ENCODE measurements around the gene CCL24.
"Not testable (repeated sequence)": the region's sequence is repeated elsewhere in the genome, so short reads cannot be mapped to it uniquely, and the experiment has no call there.

The CCL24 gene

DNA sequence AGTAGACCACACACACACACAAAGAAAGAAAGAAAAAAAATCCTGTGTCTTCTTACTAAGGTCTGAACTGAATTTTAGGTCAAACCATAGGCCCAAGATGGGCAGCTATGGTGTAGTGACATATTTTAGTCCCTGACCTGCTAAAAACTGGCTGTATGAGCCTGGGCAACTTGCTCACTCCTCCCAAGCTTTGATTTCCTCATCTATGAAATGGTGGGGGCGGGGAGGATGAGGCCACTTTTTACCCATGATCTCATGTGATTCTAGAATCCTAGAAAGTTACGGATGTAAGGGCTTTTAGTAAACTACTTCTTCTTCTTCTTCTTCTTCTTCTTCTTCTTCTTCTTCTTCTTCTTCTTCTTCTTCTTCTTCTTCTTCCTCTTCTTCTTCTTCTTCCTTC, 6.1 kb upstream of the CCL24 start:
- no peak for DNase-seq (ENCODE audit: low read depth, low spot score)

DNA sequence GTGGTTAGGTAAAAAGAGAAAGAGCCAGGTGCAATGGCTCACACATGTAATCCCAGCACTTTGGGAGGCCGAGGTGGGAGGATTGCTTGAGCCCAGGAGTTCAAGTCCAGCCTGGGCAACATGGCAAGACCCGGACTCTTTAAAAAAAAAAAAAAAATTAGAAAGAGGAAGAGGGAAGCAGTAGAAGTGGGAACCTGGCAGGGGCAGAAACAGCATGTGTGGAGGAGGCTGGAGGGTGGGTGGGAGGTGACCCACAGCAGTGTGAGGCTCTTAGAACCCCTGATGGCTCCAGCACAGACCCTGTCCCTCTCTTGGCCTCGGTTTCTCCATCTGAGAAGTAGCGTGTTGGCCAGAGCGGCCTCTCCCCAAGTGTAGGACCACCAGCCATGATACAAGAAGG, 4.9 kb upstream of the CCL24 start:
- DNase-seq (ENCODE audit: low read depth, low spot score) = no peak

DNA sequence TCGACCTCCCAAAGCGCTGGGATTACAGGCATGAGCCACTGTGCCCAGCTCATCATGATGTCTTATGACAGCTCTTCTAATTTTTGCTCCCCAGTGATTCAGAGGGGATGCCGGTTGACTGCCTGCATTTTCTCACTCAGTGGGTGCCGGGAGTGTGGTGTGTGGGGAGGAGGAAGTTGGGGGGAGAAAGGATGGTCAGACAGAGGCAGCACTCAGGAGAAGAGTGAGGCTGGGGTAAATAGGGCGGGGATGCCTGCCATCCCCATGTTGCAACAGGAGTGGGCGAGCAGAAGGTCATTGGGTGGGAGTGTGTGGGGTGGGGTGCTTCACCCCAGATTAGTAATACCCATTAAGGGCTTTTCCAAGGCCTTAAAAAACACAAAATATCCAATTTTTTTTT, 3.5 kb upstream of the CCL24 start:
- DNase-seq (ENCODE audit: low read depth, low spot score) = no peak

DNA sequence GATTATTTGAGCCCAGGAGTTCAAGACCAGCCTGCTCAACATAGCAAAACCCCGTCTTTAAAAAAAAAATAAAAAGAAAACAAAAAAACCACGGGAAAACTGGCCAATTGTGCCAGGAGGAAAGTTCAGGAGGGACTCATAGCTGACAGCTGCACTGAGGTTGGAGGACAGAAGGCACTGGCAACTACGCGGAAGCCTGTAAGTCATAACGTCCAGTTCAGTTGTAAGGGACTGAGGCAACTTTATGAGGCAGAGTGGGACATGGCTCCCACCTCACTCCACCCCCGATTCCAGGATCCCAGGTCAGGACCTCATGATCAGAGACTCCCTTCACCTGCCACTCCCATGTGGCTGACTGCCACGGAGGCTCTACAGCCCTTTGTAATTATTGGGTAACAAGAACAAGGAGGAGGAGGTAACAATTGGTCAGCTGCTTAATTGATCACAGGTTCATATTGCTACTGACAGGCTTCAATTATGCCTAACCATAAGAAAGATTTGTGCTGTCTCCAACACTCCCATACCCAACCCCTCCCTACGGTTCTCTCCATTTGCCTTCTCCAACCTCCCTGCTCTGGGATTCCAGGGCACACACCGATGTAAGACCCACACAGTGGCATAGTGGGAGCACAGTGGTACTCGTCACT, 1.9 kb upstream of the CCL24 start:
- no peak for DNase-seq (ENCODE audit: low read depth, low spot score)

DNA sequence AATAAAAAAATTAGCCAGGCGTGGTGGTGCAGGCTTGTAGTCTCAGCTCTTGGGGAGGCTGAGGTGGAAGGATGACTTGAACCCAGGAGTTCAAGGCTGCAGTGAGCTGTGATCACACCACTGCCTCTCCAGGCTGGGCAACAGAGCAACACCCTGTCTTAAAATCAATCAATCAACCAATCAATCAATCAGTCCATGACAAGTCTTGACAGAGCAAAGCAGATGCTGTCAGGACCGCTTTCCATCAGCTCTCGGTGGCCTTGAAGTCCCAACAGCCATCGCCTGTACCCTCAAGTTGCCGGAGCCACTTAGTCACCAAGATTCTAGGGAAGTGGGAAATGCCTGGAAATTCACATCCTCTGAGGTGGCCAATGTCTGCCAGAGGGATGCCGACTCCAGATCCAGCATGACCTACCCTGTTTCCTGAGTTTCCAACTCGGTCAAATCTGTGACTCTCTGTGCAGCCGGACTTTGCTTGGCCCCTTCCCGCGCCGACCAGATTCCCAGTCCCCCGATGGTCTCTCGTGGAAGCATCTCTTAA, 871 bp upstream of the CCL24 start:
- DNase-seq (ENCODE audit: low read depth, low spot score) = no peak

DNA sequence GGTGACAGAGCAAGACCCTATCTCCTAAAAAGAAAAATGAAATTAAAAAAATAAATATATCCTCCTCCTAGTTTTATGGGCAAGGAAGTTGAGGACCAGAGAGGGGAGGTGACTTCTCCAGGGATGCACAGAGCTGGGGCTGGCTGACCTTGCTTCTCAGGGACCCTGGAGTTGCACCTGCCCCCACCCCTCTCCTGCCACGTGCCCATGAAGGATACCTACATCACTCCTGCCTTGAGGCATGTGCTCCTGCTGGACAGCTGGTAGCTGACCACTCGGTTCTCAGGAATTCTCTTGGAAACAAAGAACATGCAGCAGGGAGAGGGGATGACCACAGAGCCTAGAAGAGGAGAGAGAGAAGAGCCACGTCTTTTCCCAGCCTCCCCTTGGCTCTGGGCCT, 522 bp downstream of the CCL24 start:
- DNase-seq (ENCODE audit: low read depth, low spot score) = no peak

DNA sequence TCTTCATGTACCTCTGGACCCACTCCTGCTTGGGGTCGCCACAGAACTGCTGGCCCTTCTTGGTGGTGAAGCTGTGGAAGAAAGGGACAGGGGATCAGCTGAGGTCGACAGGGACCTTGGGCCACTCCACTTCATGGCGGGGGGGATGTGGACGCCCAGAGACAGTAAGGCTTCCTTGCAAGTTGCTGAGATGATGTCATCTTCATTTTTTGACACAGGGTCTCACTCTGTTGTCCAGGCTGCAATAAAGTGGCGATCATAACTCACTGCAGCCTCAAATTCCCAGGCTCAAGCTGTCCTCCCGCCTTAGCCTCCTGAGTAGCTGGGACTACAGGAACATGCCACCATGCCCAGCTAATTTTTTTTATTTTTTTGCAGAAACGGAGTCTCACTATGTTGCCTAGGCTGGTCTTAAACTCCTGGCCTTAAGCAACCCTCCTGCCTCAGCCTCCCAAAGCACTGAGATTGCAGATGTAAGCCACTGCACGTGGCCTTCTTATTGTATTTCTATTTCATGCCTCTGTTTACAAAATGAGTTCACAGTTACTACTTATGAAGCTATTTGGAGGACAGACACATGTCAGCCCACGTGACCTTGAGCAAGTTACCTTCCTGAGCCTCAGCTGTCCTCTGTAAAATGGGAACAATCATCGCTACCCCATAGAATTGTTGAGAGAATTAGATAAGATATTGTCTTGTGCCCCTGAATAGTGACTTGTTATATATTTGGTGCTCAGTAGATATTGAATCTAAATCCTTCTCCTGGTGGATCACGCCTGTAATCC, 1.5 kb downstream of the CCL24 start:
- no peak for DNase-seq (ENCODE audit: low read depth, low spot score)

DNA sequence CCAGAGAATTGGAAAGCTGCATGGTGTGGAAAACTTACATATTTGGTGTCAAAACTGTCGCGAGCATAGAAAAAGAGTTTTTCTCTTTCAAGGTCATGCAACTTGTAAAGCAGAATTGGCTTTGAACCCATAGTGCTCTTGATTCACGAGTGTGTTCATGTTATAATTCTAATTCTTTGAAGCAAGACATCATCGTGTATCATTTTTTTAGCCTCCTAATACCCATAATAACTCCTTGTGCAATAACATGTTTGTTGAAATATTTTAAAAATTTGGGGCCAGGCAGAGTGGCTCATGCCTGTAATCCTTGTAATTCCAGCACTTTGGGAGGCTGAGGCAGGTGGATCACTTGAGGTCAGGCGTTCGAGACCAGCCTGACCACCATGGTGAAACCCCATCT, 4.2 kb downstream of the CCL24 start:
- no peak for DNase-seq (ENCODE audit: low read depth, low spot score)

DNA sequence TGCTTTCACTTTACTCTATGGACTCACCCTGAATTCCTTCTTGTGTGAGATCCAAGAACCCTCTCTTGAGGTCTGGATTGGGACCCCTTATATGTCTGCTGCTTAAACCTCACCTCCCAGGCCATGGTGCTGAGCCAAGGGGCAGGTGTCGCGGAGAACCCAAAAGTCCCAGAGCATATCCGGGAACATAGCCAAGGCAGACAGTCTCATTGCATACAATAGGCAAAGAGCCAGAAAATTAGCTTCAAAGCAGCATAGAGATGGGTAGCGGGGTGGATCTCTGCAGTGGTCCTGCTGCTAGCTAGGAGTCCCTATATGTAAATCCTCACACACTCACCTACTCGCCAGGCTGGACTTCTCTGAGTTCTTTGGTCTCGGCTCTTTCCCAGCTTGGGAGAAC, 5.5 kb downstream of the CCL24 start:
- no peak for DNase-seq (ENCODE audit: low read depth, low spot score)

DNA sequence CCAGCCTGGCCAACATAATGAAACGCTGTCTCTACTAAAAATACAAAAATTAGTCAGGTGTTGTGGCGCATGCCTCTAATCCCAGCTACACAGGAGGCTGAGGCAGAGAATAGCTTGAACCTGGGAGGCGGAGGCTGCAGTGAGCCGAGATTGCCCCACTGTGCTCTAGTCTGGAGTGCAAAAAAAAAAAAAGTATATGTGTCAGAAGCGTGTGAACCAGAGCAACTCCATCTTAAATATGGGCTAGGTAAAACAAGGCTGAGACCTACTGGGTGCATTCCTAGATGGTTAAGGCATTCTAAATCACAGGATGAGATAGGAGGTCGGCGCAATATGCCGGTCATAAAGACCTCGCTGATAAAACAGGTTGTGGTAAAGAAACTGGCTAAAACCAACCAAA, 6.2 kb downstream of the CCL24 start:
- no peak for DNase-seq (ENCODE audit: low read depth, low spot score)

DNA sequence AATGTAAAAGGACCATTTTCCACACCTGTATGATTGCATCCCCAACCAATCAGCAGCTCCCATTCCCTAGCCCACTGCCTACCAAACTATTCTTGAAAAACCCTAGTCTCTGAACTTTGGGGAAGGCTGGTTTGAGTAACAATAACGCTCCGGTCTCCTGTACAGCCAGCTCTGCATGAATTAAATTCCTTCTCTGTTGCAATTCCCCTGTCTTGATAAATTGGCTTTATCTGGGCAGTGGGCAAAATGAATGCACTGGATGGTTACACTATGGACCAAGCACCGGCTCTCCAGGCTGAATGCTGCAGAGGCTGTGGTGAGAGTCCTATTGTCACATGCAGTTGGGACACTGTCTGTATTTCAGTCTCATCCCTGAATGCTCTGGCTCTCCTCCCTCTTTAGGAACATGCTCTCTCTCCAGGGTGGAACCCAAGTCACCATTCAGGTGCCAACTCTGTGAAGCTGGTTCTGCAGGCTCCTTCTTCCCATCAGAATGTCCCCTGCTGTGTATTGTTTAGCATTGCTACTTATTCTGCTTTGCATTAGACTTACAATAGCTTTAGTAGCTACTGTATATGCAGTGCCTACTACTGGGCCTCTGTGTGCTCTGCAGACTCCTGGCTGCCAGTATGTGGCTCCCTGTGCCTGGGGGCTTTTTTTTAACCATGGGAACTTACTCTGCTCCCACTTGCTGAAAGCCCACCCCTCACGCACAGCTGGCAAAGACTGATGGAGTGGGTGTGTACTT, 6.9 kb downstream of the CCL24 start:
- no peak for DNase-seq (ENCODE audit: low read depth, low spot score)

DNA sequence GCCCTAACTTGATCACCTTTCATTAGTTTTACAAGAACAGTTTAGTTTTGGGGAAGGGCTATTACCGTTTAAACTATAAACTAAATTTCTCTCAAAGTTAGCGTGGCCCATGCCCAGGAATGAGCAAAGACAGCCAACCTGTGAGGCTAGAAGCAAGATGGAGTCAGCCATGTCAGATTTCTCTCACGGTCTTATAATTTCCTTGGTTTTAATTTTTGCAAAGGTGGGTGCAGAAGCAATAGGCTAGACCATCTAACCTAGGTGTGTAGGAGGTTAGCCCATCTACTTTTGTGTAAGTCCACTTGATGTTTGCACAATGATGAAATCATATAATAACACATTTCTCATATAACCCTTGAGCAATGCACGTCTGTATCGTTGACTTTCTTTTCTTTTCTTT, 8.9 kb downstream of the CCL24 start:
- DNase-seq (ENCODE audit: low read depth, low spot score) = no peak

DNA sequence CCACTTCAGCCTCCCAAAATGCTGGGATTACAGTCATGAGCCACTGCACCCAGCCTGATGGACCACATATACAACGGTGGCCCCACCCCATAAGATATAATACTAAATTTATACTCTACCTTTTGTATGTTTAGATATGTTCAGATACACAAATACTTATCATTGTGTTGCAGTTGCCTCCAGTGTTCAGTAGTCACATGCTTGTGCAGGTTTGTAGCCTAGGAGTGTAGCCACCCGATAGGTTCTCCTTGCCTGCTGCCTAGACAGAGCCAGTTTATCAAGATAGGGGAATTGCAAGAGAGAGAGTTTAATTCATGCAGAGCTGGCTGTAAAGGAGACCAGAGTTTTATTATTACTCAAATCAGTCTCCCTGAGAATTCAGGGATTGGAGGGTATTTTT, 9.6 kb downstream of the CCL24 start:
- DNase-seq (ENCODE audit: low read depth, low spot score) = no peak

DNA sequence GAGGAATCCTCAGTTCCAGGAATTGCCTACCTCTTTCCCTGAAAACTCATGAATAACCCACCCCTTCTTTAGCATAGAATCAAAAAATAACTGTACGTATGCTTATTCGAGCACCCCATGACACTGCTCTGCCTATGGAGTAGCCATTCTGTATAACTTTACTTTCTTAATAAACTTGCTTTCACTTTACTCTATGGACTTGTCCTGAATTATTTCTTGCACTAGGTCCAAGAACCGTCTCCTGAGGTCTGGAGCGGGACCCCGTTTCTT, 11.1 kb downstream of the CCL24 start:
- DNase-seq (ENCODE audit: low read depth, low spot score) = no peak

DNA sequence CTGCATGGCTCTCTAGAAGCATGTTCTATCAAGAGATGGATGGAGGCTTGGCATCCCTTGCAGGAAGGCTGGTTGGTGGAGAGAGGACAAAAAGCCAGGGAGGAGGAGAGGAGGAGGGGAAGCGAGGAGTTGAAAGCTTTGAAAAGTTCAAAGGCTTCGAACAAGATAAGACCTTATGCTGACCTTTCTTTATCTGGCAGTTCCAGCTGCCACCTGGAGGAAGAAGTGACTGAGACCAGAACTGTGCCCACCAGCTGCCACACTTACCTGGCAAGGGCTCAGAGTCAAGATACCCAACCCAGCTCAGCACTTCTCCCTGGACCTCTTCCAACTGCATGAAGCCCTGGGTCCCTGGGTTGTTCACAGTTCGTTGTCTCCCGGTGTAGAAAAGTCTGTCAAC, 14.8 kb downstream of the CCL24 start:
- DNase-seq (ENCODE audit: low read depth, low spot score) = no peak

DNA sequence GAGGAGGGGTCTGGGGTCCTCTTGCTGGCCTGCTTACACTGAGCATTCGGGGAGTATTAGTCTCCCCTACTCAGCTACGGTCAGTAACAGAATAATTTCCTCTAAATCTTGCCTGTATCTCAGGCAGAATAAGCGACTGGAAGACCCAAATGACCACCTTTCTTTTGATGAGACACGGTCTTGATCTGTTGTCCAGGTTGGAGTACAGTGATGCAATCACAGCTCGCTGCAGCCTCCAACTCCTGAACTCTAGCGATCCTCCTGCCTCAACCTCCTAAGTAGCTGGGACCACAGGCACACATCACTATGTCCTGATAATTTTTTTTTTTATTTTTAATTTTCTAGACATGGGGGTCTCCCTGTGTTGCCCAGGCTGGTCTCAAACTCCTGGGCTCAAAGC, 17.2 kb downstream of the CCL24 start:
- no peak for DNase-seq (ENCODE audit: low read depth, low spot score)

DNA sequence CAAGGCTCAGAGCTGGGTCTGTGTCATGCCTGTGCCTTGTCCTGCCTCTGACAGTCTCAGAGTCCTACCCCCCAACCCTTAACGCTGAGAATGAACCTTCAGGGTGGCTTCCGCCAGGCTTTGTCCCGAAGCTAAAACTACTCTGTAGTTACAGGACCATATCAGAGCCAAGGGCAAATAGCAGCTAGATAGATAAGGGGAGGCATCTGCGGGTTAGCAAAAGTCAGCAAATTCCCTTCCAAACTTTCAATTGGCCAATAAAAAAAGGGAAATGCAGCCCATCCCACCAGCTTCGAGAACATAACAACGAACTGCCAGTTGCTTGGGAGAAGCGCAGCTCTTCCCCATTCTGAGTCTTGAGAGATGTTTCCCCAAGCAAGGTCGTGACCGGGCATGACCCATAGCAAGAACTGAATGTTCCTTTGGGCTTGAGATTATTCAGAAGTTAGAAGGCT, 17.7 kb downstream of the CCL24 start:
- DNase-seq (ENCODE audit: low read depth, low spot score) = no peak

DNA sequence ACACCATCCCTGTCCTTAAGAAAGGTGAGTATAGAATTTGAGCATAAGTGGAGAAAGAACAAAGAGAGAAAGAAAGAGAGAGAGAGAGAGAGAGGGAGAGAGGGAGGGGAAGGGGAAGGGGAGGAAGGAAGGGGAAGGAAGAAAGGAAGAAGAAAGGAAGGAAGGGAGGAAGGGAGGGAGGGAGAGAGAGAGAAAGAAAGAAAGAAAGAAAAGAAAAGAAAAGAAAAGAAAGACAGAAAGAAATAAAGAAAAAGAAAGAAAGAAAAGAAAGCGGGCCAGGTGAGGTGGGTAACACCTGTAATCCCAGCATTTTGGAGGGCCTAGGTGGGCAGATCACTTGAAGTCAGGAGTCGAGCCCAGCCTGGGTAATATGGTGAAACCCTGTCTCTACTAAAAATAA, 19.9 kb downstream of the CCL24 start:
- DNase-seq (ENCODE audit: low read depth, low spot score) = no peak

DNA sequence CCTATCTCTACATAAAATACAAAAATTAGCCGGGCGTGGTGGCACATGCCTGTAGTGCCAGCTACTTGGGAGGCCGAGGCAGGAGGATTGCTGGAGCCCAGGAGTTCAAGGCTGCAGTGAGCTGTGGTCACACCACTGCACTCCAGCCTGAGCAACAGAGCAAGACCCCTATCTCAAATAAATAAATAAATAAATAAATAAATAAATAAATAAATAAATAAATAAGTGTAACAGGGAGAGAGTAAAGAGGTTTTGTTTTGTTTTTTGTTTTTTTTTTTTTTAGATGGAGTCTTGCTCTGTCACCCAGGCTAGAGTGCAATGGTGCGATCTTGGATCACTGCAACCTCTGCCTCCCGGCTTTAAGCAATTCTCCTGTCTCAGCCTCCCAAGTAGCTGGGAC, 21.0 kb downstream of the CCL24 start:
- not testable (repeated sequence) for DNase-seq (ENCODE audit: low read depth, low spot score)

DNA sequence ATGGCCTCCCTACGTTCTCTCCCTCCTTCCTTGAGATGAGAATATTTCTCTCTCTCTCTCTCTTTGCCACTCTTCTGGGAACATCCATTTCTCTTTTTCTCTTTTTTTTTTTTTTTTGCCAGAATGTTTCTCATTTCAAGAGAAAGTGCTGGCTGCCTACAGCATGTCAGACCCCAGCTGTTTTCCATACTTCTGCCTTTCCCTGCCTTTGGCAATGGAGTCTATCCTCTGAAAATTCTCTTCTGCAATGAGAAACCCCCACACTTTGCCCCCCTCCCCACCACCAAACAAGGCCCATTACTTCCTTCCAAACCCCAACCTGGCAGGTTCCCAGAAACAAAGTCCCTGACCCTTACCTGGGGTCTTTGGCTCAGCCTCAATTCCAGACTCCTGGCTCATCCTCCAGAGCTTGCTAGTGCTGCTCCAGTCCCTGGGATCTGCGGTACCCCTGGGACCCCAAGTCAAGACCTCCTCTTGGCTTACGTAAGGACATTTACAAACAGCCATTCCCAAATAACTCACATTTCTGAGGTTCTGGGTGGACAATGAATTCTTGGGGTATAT, 24.2 kb downstream of the CCL24 start:
- DNase-seq (ENCODE audit: low read depth, low spot score) = no peak

DNA sequence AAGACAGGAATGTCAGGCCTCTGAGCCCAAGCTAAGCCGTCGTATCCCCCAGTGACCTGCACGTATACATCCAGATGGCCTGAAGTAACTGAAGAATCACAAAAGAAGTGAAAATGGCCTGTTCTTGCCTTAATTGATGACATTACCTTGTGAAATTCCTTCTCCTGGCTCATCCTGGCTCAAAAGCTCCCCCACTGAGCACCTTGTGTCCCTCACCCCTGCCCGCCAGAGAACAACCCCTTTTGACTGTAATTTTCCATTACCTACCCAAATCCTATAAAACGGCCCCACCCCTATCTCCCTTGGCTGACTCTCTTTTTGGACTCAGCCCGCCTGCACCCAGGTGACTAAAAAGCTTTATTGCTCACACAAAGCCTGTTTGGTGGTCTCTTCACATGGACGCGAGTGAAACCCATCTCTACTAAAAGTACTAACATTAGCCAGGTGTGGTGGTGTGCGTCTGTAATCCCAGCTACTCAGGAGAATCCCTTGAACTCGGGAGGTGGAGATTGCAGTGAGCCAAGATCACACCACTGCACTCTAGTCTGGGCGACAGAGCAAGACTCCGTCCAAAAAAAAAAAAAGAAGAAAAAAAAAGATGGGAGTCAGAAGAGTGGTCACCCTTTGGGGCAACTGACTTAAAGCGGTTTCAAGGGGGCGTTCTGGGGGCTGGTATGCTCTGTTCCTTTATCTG, 25.3 kb downstream of the CCL24 start:
- not testable (repeated sequence) for DNase-seq (ENCODE audit: low read depth, low spot score)

DNA sequence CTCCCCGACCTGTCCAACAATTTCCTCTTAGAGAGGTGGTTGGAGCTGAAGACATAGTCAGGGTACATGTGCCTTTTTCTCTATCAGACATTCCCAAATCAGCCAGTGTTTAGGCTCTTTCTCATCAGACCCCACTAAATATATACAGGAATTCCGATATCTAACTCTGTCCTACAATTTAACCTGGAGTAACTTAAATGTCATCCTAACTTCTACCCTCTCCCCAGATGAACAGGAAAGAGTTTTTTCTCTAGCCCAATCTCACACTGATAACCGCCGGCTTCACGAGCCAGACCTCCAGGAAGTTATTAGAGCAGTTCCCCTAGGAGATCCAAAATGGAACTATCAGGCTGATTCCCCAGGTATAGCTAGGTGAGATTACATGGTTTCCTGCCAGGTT, 30.5 kb downstream of the CCL24 start:
- not testable (repeated sequence) for DNase-seq (ENCODE audit: low read depth, low spot score)

Data from activated CD4-positive, CD25-positive, alpha-beta regulatory T cell treated with anti-CD3 and anti-CD28 coated beads, Interleukin-2, amount 50 U/mL, for 16 hours (primary cell).